ENCODE measurements around the gene CHST8.

GRCh38 chr19:33580026-33580644 is 41.6 kb upstream of the CHST8 start:
- TF ChIP-seq SP1 (IDR thresholded peaks at IDR 0.05) (no peak), GABPA (IDR thresholded peaks at IDR 0.05 in 1 of 2, conservative IDR thresholded peaks at IDR 0.05 in 1 of 2) (no peak), CTCF (IDR thresholded peaks at IDR 0.05; ENCODE audit: low read depth, low read length, missing input control) (no peak), FOXA2 (IDR thresholded peaks at IDR 0.05) (peak; percentile 89), REST (IDR thresholded peaks at IDR 0.05) (no peak), YY1 (IDR thresholded peaks at IDR 0.05) (peak; percentile 43), RXRA (IDR thresholded peaks at IDR 0.05) (peak in 1 of 2 donors; percentile 22), EGR1 (IDR thresholded peaks at IDR 0.05; ENCODE audit: low read depth in 2 of 2) (no peak), MAX (IDR thresholded peaks at IDR 0.05) (no peak), RAD21 (IDR thresholded peaks at IDR 0.05) (peak in 1 of 2 donors; percentile 26), ZBTB33 (IDR thresholded peaks at IDR 0.05) (no peak), HNF4G (IDR thresholded peaks at IDR 0.05) (no peak), FOXA1 (IDR thresholded peaks at IDR 0.05) (no peak), HNF4A (conservative IDR thresholded peaks at IDR 0.05) (no peak)
